GM21619 (cell line): ENCODE measurements around the gene TEP1.
A peak's percentile ranks its signal among the peaks of the same experiment; 100 is the strongest.

Experiments
- ATAC-seq: cut with Tn5 transposase; IDR thresholded peaks from one replicate; pipeline ENCODE4 v1.9.1; 2021; ENCODE audit not compliant: unreplicated experiment

Gene TEP1

DNA sequence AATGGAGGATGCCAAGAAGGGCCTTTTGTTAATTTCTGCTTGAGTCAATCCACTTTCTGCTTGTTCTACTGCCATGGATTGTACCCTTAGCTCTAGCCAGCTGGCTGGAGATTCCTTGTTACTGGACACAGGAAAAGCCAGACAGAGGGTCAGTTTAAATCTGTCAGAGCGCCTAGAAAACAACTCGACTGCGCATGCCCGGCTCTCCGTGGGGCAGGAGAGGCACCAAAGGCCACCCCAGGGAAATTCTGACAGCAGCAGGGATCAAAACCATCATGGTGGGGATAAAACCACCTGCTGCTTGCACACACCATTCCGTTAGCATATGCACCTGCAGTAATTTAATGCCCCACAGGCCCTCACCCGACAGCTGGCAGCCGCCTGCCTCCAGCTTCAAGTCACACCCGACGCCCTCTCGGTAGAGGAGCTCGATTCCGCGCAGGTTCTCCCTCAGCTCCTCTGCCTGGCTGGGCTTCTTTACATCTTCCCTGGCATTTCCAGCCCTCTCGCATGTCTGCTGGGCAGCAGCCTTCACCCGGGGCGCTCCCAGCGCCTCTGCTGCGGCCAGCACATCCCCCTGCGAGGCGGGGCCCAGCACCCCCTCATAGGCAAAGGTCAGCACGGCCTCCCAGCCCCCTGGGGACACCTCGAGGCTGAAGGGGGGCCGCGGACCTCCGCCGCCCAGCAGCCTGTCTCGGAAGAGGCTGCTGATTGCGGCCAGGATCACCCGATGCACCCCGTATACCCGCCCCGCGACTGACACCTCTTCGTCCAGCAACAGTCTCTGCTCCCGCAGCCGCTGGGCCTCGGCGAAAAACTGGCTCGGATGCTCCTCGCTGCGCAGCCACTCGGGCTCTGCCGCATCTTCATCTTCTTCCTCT, 21.6 kb upstream of the TEP1 start:
- ATAC-seq: no peak

DNA sequence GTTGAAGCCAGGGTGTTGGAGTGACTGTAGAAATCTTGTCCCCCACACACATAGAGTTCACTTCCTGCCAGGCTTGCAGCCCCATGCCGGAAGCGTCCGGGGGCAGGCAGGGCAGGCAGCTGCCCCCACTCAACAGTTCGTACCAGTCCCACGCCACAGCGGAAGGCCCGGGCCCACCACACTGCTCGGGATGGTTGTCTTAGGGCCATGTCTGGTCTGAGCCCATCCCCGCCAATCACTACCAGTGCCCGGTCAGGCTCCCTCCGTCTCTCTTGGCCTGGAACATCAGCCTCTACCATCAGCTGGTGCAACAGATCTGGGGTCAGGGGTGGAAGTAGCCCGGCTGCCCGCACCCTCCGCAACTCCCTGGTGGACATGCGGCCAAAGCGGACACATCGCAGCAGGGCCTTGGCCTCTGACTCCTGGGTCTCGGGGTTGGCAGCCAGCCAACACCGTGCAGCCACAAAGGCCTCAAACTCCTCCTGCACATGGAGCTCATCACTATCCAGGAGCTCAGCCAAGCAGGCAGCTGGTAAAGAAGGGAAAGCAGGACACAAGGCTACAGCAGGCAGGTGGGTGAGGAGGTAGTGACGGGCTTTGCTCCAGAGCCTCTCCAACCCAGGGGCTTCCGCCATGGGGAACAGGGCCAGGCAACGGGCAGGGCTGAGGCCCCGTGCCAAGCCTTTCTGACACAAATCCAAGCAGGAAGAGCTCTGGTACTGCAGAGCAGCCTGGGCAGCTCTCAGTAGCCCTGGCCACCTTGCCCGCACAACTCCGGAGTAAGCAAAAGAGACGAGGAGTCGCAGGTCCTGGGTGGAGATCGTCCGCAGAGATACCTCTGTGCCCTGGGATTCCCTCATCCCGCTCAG, 16.7 kb upstream of the TEP1 start:
- no peak for ATAC-seq

DNA sequence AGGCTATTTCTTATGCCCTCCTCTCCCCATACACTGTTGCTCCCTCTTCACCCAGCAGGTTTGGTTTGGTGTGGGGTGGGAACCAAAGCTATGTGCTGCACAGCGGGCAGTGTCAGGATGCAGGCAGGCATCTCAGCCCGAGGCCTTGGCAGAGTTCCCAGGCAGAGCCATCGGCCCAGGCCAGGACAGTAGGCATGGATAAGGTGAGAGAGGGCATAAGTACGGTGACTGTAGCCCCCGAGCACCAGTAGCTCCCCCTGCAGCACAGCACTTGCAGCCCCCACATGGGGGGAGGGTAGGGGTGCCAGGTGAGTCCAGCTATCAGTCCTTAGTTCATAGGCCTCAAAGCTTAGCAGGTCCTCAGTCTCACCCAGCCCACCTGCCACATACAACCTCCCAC, 15.5 kb upstream of the TEP1 start:
- ATAC-seq: no peak

GRCh38 chr14:20428010-20428365, 14.7 kb upstream of the TEP1 start:
- ATAC-seq: peak; percentile 37

GRCh38 chr14:20427231-20428009, 14.1 kb upstream of the TEP1 start:
- peak; percentile 77 for ATAC-seq

- ATAC-seq: no peak
These were observed 11.6 kb upstream of the TEP1 start for GRCh38 chr14:20424851-20425250.

DNA sequence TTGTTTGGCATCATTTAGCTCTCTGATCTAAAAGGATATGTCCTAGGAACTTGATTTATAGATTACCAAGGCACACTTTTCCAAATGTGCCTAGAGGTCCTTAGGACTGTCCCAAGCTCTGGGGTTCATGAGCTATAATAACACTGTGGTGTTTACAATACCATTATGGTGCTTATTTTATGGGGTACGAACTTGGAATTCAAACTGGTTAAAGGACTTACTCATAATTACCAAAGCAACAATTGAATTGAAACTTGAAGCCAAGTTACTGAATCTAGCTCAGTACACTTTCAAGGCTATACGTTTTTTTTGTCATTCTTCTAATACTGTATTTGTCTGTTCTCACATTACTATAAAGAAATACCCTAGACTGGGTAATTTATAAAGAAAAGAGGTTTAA, 9.6 kb upstream of the TEP1 start:
- no peak for ATAC-seq

DNA sequence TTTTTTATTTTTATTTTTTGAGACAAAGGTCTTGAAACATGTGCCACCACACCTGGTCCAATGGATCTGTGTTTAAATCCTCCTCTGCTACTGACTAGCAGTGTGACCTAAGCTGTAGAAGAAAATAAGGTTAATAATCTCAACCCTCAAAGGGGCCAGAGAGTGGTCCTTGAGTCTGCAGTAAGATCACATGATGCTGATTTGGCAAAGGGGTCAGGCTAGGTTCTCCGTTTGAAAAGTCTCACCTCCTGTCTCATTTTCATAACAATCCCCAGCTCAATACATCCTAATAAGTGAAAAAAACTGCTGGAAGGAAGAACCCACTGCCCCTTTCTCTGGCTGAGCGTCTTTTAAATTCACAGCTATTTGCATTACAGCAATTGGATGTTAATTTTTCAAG, 8.0 kb upstream of the TEP1 start:
- ATAC-seq: no peak

GRCh38 chr14:20419419-20419818, 6.1 kb upstream of the TEP1 start:
- ATAC-seq: no peak

GRCh38 chr14:20418501-20418909, 5.2 kb upstream of the TEP1 start:
- no peak for ATAC-seq

DNA sequence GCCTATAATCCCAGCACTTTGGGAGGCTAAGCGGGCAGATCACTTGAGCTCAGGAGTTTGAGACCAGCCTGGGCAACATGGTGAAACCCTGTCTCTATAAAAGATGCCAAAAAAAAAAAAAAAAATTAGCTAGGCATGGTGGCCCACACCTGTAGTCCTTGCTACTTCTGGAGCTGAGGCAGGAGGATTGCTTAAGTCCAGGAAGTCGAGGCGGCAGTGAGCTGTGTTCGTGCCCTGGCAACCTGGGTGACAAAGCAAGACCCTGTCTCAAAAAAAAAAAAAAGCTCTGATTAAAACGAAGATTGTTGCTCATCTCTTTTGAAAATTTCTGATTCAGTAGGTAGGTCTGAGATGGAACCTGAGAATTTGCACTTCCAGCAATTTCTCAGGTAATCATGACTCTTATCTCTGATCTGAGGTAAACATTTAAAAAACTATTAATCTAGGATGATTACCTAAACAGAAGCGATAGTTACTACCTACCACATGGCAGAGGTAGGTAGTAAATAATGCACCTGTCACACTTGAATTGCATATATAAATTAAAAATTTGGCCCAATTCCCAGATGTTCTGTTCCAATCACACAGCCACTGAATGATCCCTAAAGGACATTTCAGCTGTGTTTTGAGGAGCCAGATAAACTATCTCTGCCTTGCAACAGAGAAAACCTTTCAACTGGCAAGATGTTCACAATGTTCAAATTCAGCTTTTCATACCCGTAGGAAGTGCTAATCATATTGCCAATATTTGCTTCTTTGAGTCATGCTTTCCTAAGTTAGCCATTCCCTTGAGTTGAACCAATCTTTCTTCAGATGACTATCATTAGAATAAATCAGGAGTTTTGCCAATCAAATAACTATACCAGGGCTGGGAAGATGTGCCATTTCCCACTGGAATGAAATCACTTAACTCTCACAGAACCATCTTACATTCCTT, 4.2 kb upstream of the TEP1 start:
- ATAC-seq: no peak

DNA sequence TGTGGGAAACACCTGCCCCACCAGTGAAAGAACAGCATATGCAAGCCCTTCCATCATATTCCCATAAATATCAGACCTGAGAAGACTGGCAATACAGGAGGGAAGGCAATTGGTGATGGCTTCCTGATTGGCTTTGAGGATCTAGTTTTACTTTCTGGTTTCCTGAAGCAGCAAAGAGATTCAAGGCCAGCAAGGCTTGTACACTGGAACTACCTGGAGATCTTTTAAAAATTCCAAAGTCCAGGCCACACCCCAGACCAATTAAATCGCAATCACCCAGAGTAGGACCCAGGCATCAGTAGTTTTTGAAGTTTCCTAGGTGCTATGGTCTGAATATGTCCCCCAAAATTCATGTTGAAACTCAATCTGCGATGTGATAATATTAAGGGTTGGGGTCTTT, 2.9 kb upstream of the TEP1 start:
- ATAC-seq: no peak

DNA sequence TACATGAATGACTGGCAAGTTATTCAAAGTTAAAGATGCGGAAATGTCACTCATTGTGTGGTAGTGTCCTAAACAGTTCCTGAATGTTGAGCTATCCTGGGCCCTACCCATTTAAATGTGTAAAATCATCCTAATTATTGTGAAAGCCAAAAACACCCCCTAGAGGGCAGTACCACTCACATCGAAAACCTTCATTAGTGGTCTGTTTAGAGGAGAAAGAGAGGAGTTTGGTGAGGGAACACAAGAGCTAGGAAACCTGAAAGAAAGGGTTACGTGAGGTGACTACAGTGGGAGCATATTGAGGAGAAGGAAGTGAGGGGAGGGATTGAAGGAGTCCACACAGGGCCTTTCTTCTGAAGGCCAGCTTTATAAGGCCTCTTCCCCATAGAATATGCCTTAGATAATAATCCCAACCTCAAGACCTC, 2.5 kb upstream of the TEP1 start:
- no peak for ATAC-seq

- ATAC-seq: no peak
These were observed 412 bp upstream of the TEP1 start for GRCh38 chr14:20413744-20414082.

DNA sequence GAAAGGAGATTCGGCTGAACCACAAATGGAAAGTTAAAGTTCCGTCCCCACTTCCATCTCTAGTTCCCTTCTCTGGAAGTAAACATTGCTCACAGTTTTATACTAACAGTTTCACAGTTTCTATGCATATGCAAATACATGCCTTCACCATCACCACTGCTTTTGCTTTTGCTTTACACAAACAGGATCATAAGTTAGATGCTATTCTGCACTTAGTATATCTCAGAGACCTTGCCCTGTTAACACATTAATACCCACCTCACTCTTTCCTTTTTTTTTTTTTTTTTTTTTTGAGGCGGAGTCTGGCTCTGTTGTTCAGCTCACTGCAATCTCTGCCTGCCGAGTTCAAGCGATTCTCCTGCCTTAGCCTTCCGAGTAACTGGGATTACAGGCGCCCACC, 890 bp downstream of the TEP1 start:
- peak; percentile 52 for ATAC-seq

GRCh38 chr14:20409226-20409625, 4.1 kb downstream of the TEP1 start:
- ATAC-seq: no peak

DNA sequence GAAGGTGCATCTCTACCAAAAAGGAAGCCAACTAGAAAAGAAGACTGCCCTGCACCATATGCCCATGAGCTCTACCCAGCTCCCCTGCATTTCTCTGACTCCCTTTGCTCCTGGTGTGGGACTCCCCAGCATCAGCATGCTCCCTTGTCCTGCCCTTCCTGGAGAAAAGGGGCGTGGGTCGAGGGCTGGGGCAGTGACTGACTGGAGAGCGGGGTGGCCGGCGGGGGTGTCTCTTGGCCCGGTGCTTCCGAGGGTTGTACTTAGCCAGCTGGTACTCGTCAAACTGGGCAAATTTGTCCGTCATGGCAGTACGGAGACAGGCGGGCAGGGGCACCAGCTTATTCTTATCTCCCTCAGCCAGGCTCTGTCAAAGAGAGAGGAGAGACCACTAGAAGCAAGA, 9.8 kb downstream of the TEP1 start:
- no peak for ATAC-seq

GRCh38 chr14:20400965-20401593, 12.2 kb downstream of the TEP1 start:
- no peak for ATAC-seq

DNA sequence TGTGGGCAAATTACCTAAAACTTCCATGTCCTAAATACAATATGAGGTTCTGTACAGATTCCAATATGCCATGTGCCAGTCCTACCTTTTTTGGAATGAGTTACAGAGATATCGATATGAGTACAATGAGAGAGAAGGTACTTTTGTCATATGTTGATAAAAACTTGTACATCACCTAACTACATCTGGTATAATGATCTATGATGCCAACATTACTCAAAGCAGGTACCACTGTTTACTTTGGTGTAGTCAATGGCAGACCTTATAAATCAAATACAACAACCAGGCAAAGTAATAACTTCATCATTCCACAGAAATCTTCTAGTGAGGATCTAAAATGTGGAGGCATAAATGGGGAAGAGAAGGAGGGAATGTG, 12.7 kb downstream of the TEP1 start:
- no peak for ATAC-seq

- ATAC-seq: no peak
These were observed 15.8 kb downstream of the TEP1 start for GRCh38 chr14:20397511-20397910.
